WTC11 (cell line): ENCODE data around the gene SLC16A7. TPM values are rescaled to one million over a fixed set of nuclear protein-coding genes. Genes with fewer than 3 reads are reported as not detected.
A peak's percentile ranks its signal among the peaks of the same experiment; 100 is the strongest.

Source experiments
- ATAC-seq: fragments of 200-7000 bp; cut with Tn5 transposase; 2 replicates; pipeline ENCODE4 v1.10.0; 2021; ENCODE audit warnings: mild to moderate bottlenecking, moderate library complexity
- CTCF ChIA-PET: fragments of 300-600 bp; sonication (Branson Sonifier 250); formaldehyde crosslinking; loops from one replicate; lab custom pipeline; 2021; ENCODE audit warnings: antibody characterized with exemption; lab: Charles Lee
- POLR2A ChIA-PET: fragments of 350-600 bp; sonication (Branson Sonifier 250); formaldehyde crosslinking; loops from one replicate; lab custom pipeline; 2021; ENCODE audit warnings: antibody characterized with exemption; lab: Charles Lee
- DNase-seq: peaks from one replicate; pipeline ENCODE4 v3.0.0; 2021; ENCODE audit warnings: low spot score
- H3K27ac Mint-ChIP-seq: 2 replicates; pipeline ENCODE4 v1.8.0; 2021; ENCODE audit warnings: mixed read lengths
- H3K27me3 Mint-ChIP-seq: 2 replicates; pipeline ENCODE4 v1.8.0; 2021; ENCODE audit warnings: low read depth, mild to moderate bottlenecking, moderate library complexity, mixed read lengths
- H3K36me3 Mint-ChIP-seq: 2 replicates; pipeline ENCODE4 v1.8.0; 2021; ENCODE audit warnings: mixed read lengths
- H3K4me1 Mint-ChIP-seq: 2 replicates; pipeline ENCODE4 v1.8.0; 2022; ENCODE audit warnings: mixed read lengths
- H3K4me3 Mint-ChIP-seq: 2 replicates; pipeline ENCODE4 v1.8.0; 2021; ENCODE audit warnings: mild to moderate bottlenecking, moderate library complexity, mixed read lengths
- H3K9me3 Mint-ChIP-seq: 2 replicates; pipeline ENCODE4 v1.8.0; 2021; ENCODE audit warnings: mixed read lengths
- CREB1 ChIP-seq: sonication (generic); formaldehyde crosslinking; IDR thresholded peaks from 2 replicates; pipeline ENCODE4 v1.8.0; 2023; ENCODE audit warnings: mild to moderate bottlenecking, missing genetic modification reagents
- FOXK1 ChIP-seq: sonication (generic); formaldehyde crosslinking; IDR thresholded peaks from 2 replicates; pipeline ENCODE4 v1.8.0; 2022; ENCODE audit warnings: mild to moderate bottlenecking, moderate library complexity, missing genetic modification reagents
- GABPB1 ChIP-seq: sonication (generic); formaldehyde crosslinking; IDR thresholded peaks from 2 replicates; pipeline ENCODE4 v1.8.1; 2023; ENCODE audit warnings: mild to moderate bottlenecking, missing genetic modification reagents
- HMGA2 ChIP-seq: fragments of 250-450 bp; sonication (Bioruptor Pico); IDR thresholded peaks from 2 replicates; pipeline ENCODE4 v1.4.0; 2021; ENCODE audit warnings: mild to moderate bottlenecking, moderate library complexity
- KAT7 ChIP-seq: sonication (generic); formaldehyde crosslinking; IDR thresholded peaks from 2 replicates; pipeline ENCODE4 v1.8.1; 2023; ENCODE audit warnings: missing genetic modification reagents, mild to moderate bottlenecking, borderline replicate concordance
- MAX ChIP-seq: sonication (generic); formaldehyde crosslinking; IDR thresholded peaks from 2 replicates; pipeline ENCODE4 v1.8.0; 2022; ENCODE audit warnings: mild to moderate bottlenecking, missing genetic modification reagents
- MLX ChIP-seq: sonication (generic); formaldehyde crosslinking; IDR thresholded peaks from 2 replicates; pipeline ENCODE4 v1.8.1; 2023; ENCODE audit warnings: mild to moderate bottlenecking, missing genetic modification reagents, moderate library complexity
- NR2C2 ChIP-seq: sonication (generic); formaldehyde crosslinking; IDR thresholded peaks from 2 replicates; pipeline ENCODE4 v1.8.0; 2022; ENCODE audit warnings: mild to moderate bottlenecking, missing genetic modification reagents
- PRDM15 ChIP-seq: sonication (generic); formaldehyde crosslinking; IDR thresholded peaks from 2 replicates; pipeline ENCODE4 v1.8.0; 2022; ENCODE audit warnings: missing genetic modification reagents
- PRRX2 ChIP-seq: fragments of 250-450 bp; sonication (Bioruptor Pico); IDR thresholded peaks from 2 replicates; pipeline ENCODE4 v1.8.0; 2021; ENCODE audit warnings: mild to moderate bottlenecking
- SP1 ChIP-seq: sonication (generic); formaldehyde crosslinking; conservative IDR thresholded peaks from 2 replicates; pipeline ENCODE4 v1.8.1; 2022; ENCODE audit warnings: missing genetic modification reagents
- STAT6 ChIP-seq: sonication (generic); formaldehyde crosslinking; conservative IDR thresholded peaks from 2 replicates; pipeline ENCODE4 v1.8.1; 2023; ENCODE audit warnings: mild to moderate bottlenecking, low read depth, missing genetic modification reagents, moderate library complexity
- TEAD1 ChIP-seq: sonication (generic); formaldehyde crosslinking; IDR thresholded peaks from 2 replicates; pipeline ENCODE4 v1.8.0; 2022; ENCODE audit warnings: mild to moderate bottlenecking, missing genetic modification reagents
- ZBTB43 ChIP-seq: sonication (generic); formaldehyde crosslinking; IDR thresholded peaks from 2 replicates; pipeline ENCODE4 v1.8.1; 2023; ENCODE audit warnings: mild to moderate bottlenecking, missing genetic modification reagents
- total RNA-seq: library from RNA; stranded (reverse); gene quantifications from 3 replicates; pipeline ENCODE4 v1.2.3, GENCODE V29; 2021
- TF ChIP-seq, protein P1 (sequence below): fragments of 250-450 bp; sonication (Bioruptor Pico); IDR thresholded peaks from 2 replicates; pipeline ENCODE4 v1.8.0; 2021; ENCODE audit warnings: mild to moderate bottlenecking
- TF ChIP-seq, protein P2 (sequence below): sonication (generic); formaldehyde crosslinking; IDR thresholded peaks from 2 replicates; pipeline ENCODE4 v1.8.1; 2022; ENCODE audit warnings: missing genetic modification reagents, borderline replicate concordance
- TF ChIP-seq, protein P3 (sequence below): sonication (generic); formaldehyde crosslinking; IDR thresholded peaks from 2 replicates; pipeline ENCODE4 v1.8.0; 2022; ENCODE audit warnings: mild to moderate bottlenecking, missing genetic modification reagents
- TF ChIP-seq, protein P4 (sequence below): fragments of 250-450 bp; sonication (Bioruptor Pico); IDR thresholded peaks from 2 replicates; pipeline ENCODE4 v1.9.0; 2021; ENCODE audit warnings: moderate library complexity, mild to moderate bottlenecking, inconsistent platforms, borderline replicate concordance

SLC16A7 gene
- total RNA-seq, 1 experiment from 2014 or later, result 3.4 TPM

DNA sequence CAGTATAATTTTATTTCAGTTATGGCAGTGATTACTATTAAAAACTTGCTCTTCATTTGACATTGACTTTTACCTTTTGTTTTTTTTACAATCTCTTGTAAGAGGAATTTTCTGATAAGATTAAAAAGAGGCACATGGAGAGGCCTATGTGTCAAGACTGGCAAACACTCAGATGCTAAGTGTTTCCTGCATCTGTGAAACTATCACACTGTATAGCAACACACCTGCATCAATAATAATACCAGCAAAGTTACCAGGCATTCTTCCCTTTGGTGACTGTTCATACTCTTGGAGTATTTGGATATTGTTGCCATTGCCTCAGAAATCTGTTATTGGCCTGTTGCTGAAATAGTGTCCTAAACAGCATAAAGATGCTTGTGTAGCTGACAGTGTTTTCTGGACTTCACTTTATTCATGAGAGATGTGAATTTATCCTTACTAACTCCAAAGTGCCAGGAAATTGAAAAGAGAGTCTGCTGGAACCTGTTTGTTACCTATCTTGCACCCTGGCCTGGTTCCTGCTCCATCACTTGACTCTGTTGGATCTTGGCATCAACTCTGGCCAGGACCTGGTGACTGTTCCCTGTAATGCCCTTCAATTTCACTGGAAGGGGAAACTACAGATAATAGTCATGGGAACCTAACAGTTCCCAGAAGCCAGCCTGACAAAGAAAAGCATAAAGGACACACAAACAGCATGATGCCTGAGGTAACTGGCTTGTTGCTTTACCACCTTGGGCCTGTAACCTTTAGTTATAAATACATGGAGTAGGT is 19.8 kb downstream of the SLC16A7 start (continued):
- TF ChIP-seq STAT6 (CRISPR knock-in tag), result no peak

DNA sequence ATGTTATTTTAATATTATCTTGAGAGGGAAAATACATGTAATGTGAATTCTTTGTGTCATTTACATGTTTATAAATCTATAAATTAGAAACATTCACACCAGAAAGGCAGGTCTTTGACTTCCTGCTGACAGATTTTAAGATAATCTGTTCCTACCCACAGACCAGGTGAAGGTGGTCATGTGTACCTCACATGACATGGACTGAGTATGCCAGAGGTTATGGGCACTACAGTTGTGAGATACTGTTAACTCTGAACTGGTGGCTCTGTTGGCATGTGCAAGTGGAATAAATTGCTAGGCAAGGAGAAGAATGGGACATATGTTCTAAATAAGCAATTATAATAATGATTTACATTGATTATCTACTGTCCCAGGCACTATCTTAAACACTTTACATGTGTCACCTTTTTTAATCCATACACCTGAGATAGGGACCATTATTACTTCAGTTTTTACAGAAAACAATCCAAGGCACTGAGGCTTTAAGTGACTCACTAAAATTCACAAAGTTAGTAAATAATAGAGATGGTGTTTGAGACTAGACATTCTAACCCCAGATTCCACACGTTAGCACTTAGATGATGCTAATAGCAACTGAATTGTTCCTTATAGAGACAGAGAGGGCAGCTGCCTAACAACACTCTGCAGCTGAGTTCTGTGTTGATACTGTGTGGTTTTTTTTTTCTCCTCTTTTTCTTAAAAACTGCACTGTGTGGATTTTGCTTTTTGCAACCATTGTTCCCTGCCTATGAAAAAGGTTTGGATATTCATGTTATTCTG is 23.8 kb downstream of the SLC16A7 start:
- no peaks in the 10 kb centered on the region for H3K9me3 Mint-ChIP-seq
- DNase-seq (no peak), ATAC-seq (no peak)
- H3K4me1 Mint-ChIP-seq, result no peaks in the 10 kb centered on the region
- TF ChIP-seq PRRX2 (CRISPR knock-in tag) (no peak), SP1 (no peak), CREB1 (CRISPR knock-in tag) (no peak), ZBTB43 (no peak), FOXK1 (no peak), MAX (CRISPR knock-in tag) (no peak)
- TF ChIP-seq, protein P1, sequence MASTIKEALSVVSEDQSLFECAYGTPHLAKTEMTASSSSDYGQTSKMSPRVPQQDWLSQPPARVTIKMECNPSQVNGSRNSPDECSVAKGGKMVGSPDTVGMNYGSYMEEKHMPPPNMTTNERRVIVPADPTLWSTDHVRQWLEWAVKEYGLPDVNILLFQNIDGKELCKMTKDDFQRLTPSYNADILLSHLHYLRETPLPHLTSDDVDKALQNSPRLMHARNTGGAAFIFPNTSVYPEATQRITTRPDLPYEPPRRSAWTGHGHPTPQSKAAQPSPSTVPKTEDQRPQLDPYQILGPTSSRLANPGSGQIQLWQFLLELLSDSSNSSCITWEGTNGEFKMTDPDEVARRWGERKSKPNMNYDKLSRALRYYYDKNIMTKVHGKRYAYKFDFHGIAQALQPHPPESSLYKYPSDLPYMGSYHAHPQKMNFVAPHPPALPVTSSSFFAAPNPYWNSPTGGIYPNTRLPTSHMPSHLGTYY (CRISPR knock-in tag), result no peak
- no peak overlapping the region for H3K27ac Mint-ChIP-seq
- H3K4me3 Mint-ChIP-seq, result no peak overlapping the region
- H3K27me3 Mint-ChIP-seq, result no peaks in the 10 kb centered on the region
- CTCF ChIA-PET, result no interaction called here
- H3K36me3 Mint-ChIP-seq, result no peaks in the 10 kb centered on the region
- POLR2A ChIA-PET, result no interaction called here

DNA sequence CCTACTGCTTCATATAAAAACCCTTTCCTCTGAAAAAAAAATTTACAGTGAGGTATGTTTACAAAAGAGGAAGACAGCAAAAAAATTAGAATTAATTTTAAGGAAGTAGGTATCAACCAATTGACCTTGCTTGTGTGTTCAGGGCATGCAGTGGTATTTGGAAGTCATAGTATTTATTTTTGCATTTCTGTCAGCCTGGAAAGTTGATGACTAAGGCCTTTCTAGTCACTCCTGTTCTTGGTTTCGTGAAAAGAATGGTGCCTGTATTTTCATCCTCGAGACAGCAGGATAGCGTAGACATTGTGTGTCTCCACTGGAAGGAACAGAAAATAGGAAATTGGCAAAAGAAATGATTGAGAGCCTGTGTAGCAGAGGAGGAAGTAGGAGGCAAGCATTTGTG is 24.5 kb downstream of the SLC16A7 start:
- no peaks in the 10 kb centered on the region; the same call in 1 of the 2 replicates for H3K4me1 Mint-ChIP-seq
- no peaks in the 10 kb centered on the region for H3K27me3 Mint-ChIP-seq
- ChIA-PET CTCF (no interaction called here), POLR2A (no interaction called here)
- ATAC-seq (no peak), DNase-seq (no peak)
- no peak overlapping the region for H3K4me3 Mint-ChIP-seq
- no peaks in the 10 kb centered on the region for H3K36me3 Mint-ChIP-seq
- no peaks in the 10 kb centered on the region for H3K9me3 Mint-ChIP-seq
- peak overlapping the region; percentile 71; the same call in 1 of the 2 replicates for H3K27ac Mint-ChIP-seq
- TF ChIP-seq KAT7 (CRISPR knock-in tag), result no peak
- TF ChIP-seq, protein P2, sequence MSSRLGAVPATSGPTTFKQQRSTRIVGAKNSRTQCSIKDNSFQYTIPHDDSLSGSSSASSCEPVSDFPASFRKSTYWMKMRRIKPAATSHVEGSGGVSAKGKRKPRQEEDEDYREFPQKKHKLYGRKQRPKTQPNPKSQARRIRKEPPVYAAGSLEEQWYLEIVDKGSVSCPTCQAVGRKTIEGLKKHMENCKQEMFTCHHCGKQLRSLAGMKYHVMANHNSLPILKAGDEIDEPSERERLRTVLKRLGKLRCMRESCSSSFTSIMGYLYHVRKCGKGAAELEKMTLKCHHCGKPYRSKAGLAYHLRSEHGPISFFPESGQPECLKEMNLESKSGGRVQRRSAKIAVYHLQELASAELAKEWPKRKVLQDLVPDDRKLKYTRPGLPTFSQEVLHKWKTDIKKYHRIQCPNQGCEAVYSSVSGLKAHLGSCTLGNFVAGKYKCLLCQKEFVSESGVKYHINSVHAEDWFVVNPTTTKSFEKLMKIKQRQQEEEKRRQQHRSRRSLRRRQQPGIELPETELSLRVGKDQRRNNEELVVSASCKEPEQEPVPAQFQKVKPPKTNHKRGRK (CRISPR knock-in tag), result no peak
- TF ChIP-seq HMGA2 (CRISPR knock-in tag), result no peak
- TF ChIP-seq TEAD1 (CRISPR knock-in tag), result no peak
- TF ChIP-seq NR2C2 (CRISPR knock-in tag), result no peak
- TF ChIP-seq, protein P3, sequence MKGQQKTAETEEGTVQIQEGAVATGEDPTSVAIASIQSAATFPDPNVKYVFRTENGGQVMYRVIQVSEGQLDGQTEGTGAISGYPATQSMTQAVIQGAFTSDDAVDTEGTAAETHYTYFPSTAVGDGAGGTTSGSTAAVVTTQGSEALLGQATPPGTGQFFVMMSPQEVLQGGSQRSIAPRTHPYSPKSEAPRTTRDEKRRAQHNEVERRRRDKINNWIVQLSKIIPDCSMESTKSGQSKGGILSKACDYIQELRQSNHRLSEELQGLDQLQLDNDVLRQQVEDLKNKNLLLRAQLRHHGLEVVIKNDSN (CRISPR knock-in tag), result no peak
- TF ChIP-seq, protein P4, sequence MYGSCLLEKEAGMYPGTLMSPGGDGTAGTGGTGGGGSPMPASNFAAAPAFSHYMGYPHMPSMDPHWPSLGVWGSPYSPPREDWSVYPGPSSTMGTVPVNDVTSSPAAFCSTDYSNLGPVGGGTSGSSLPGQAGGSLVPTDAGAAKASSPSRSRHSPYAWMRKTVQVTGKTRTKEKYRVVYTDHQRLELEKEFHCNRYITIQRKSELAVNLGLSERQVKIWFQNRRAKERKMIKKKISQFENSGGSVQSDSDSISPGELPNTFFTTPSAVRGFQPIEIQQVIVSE (CRISPR knock-in tag), result no peak
- no peak for TF ChIP-seq PRDM15 (CRISPR knock-in tag)
- no peak for TF ChIP-seq GABPB1 (CRISPR knock-in tag)
- TF ChIP-seq MLX, result no peak
